GM19452 (cell line): ENCODE results near the gene ZNF232.
"Not testable (repeated sequence)": the region's sequence is repeated elsewhere in the genome, so short reads cannot be mapped to it uniquely, and the experiment has no call there.

Experiments used
- ATAC-seq: cut with Tn5 transposase; IDR thresholded peaks from one replicate; pipeline ENCODE4 v1.9.1; 2021; ENCODE audit not compliant: unreplicated experiment

Gene ZNF232

DNA sequence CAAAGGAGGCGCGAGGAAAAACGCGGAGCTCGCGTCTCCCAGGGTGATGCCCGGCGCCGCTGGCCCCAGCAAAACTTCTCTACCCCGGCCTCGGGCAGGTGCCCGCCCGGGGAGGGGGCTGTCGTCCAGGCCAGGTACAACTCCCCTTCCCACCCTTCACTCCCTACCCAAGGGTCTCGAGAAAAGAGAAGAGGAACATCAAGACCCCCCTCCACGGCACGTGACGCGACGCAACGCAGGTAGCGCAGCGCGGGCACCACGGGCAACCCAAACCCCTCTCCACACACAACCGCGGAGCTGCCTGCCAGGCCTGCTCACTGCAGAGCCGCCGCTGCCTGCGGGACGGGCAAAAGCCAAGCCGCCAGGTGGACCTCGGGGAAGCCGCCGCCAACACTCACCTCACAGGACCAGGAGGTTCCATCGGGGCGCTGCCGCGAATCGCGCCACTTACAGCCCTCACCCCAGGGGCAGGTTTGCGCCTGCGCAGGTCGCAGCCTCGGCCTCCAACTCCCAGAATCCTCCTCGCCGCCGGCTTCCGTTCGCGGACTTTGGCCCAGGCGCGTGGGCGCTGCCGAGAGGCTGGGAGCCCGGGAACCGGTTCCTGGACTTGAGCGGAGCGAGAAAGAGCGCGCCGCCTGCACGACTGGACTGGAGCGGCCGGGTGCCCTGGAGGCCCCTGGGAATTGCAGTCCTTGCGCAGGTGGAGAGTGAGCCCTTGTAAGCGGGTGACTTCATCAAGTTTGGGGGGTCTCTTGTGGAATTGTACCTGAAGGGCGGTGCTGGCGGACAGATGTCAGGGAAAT, at the start of gene ZNF232:
TSS of gene ZNF232 (minus strand) at position 477 of the 803 bp plus-strand sequence. CDS start at position 421, 56 bp downstream.
- ATAC-seq: peak; percentile 81

DNA sequence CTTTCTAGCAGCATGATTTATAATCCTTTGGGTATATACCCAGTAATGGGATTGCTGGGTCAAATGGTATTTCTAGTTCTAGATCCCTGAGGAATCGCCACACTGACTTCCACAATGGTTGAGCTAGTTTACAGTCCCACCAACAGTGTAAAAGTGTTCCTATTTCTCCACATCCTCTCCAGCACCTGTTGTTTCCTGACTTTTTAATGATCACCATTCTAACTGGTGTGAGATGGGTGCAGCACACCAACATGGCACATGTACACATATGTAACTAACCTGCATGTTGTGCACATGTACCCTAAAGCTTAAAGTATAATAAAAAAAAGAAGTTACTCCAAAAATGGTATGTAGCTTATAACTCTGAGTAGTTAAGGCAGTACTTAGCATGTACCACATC, 49.0 kb upstream of the ZNF232 start:
- not testable (repeated sequence) for ATAC-seq

DNA sequence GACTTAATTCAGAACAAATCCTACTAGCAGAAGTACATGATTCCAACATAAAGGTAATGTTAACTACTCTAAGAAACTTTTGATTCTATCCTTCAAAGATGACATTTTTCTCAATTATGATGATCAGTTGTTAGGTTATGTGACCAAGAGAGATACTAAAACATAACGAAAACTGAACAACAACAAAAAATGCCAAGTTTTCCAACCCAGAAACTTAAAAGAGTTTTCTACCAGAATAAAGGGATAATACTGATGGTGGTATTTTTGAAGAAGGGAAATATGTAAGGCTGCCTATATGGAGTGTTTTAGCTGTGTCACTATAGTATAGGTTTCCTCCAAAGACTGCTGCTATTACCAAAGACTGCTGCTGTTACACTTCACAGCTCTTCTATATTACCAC, 34.4 kb upstream of the ZNF232 start:
- ATAC-seq: not testable (repeated sequence)

DNA sequence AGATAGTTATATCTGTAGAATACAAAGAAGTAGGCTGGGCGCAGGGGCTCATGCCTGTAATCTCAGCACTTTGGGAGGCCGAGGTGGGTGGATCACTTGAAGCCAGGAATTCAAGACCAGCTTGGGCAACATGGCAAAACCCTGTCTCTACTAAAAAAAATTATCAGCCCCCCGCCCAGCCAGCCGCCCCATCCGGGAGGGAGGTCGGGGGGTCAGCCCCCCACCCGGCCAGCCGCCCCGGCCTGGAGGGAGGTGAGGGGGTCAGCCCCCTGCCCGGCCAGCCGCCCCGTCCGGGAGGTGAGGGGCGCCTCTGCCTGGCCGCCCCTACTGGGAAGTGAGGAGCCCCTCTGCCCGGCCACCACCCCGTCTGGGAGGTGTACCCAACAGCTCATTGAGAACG, 31.2 kb upstream of the ZNF232 start:
- ATAC-seq: not testable (repeated sequence)

DNA sequence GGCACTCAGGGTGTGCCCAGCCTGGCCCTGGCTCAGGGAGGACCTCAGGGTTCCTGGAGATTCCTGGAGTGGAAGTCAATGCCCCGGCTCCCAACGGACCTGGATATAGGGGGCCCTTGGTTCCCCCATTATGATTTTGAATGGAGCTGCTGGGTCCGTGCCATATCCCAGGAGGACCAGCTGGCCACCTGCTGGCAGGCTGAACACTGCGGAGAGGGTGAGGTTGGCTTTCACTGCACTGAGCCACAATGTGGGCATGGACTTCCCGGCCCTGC, 27.7 kb upstream of the ZNF232 start:
- no peak for ATAC-seq

DNA sequence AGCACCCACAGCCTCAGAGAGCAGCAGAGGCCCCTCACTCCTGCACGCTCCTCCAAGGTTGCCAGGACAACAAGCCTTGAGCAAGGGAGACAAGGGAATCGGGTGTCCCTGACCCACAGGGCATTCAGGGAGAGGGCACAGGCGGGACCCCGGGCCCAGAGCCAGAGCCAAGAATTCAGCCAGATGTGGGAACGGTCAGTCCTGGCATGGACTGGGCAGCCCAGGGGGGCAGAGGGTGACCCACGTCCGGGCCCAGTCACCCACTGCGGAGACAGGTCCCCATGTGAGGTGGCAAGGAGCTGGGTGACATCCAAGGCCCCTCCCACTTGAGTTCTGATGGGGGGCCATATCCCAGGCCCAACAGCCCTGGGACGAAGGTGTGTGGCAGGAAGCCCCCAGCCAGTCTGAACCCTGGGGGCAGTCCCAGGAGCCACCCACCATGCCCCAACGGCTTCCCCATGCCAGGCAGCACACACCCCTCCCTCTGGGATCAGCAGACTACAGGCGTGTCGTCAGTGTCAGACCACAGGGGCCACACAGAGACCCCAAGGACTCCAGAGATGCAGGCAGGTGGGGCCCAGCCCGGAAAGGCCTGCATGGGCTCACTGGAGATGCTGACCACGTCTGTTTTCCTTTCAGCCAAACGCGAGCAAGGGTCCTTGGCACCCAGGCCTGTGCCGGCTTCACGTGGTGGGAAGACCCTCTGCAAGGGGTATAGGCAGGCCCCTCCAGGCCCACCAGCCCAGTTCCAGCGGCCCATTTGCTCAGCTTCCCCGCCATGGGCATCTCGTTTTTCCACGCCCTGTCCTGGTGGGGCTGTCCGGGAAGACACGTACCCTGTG, 27.2 kb upstream of the ZNF232 start:
- ATAC-seq: no peak

DNA sequence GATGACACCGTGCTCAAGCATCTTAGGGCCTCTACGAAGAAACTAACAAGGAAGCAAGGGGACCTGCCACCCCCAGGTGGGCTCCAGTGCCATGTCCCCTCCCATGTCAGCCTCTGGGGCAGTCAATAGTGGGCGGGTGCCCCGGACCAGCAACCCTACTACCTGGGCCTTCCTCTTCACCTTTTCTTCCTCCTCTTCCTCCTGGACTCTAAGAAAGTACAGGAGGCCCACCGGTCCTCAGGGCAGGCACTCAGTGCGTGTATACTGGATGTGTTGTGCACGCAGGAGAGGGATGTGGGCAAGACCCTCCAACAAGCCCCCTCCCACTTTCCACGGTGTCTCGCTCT, 26.5 kb upstream of the ZNF232 start:
- not testable (repeated sequence) for ATAC-seq

DNA sequence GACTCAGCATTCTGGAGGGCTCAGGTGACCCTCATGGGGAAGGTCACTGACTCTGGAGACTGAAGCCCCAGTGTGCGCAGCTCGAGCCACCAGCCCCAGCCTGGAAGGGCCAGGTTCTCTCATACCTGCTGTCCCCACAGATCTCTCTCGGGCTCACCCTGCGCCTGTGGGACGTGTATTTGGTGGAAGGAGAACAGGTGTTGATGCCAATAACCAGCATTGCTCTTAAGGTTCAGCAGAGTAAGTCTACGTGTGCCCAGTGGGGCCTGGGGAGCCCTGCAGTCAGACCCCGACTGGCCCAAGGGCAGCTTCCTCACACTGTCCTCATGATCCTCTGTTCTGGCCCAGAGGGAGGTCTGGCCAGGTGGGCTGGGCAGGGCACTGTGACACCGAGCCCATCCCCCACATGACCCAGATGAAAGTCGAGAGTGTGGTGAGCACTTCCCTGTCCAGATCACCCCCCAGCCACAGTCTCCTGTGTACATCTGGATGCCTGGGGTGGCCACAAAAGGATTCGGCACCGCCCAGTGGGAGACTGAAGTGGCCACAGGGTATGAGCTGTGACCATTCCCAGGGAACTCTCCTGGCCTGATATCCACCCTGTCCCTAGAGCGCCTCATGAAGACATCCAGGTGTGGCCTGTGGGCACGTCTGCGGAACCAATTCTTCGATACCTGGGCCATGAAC, 26.0 kb upstream of the ZNF232 start:
- ATAC-seq: not testable (repeated sequence)

DNA sequence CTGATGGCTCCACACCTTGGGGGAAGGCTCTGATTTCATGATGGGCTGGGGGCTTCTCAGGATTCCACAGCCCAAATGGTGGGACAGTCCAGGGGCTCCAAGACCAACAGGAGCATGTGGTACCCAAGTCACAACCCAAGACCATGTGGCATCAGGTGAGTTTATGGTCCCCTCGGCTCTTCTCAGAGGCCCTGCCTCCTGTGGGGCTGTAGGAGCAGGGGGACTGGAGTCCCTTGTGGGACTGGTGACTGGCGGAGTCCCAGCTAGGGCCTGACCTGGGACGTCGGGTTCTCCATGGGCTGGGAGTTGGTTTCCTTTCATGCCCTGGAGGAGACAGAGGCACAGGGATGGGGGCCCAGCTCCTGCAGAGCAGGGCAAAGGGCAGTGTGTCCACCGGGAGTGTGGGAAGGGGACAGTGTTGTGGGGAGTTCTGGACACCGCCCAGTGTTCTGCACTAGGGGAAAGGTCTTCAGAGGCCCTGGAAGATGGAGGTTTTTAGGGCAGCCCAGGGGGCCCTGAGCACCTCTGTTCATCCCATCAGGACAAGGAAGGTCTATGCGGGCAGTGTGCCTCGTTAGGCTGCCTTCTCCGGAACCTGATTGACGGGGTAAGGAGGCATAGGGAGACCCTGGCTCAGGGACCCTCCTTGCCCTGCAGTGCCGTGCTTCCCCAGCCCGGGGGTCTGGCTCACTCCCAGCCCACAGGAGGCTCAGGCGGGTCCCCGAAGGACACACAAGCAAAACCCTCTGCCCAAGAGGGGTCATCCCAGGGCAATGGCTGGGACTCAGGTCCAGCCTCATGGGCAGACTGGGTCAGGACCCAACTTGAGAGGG, 25.1 kb upstream of the ZNF232 start:
- not testable (repeated sequence) for ATAC-seq

DNA sequence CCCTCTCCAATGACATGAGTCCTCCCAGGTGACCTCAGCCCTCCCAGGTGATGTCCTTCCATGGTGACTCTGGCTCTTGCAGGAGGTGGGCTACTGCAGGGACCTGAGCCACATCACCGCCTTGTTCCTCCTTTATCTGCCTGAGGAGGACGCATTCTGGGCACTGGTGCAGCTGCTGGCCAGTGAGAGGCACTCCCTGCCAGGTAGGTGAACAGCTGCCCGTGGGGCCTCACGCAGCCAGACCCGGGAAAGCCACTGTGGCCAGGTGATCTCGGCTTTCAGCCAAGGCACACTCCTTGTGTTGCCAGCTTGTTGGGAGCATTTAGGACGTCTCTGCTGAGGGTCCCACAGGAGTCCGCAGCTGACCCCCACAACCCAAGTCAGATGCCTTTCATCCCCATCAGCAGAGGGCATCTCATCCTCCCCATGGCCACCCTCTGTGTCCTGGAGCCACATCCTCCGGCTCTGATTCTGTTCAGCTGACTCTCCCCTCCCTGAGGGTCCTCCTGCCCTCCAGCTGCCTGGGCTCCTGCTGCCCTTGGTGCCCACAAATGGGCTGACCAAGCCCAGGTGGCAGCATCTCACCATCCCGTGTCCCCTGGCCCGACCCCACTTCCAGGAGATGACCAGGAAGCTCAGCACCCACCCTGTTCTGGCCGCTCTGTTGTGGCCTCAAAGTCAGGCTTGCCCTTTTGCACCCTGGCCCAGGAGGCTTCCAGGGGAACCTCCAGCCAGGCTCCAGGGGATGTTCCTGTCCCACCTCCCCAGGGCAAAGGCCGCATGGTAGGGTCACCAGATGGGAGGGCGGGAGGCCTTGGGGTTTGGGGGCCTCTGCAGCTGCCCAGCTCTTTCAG, 24.3 kb upstream of the ZNF232 start:
- ATAC-seq: no peak

DNA sequence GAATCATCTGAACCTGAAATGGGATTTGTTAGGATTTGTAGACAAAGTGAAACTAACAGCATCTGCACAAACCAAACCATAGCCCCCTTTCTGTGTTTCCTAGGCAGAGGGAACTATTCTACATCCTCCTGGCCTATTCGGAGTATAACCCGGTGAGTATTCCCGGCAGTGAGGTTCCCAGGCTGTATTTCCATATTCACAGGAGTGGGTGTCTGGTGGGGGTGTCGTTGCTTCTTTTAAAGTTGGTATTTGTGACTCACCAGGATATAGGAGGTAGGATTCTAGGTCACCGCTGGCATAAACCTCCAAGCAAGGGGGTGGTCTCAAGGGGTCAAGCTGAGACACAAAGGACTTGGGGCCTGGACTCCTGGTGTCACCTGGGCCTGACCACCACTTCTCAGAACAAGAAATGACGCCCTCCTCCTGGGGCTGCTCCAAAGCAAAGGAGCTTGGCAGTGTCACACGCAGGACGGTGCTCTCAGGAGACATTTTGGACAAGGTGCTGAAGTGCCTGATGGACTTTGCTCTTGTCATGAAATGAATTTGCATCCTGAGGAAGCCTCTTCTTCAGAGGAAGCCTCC, 23.5 kb upstream of the ZNF232 start:
- ATAC-seq: not testable (repeated sequence)

DNA sequence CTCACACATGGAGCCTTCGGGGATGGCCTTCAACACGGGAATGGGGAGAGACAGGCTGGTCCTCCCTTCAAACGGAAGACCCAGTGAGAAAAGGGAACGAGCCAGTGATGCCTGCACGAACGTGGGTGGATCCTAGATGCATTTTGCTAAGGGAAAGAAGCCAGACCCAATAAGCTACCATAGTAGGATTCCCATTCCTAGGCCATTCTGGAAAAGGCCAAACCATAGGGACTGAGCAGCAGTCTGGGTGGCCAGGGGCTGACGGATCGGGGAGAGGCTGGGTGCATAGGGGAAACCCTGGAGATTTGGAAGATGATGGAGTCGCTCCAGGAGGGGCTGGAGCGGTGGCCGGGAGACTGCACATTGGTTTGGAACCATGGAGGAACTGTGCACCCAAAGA, 22.9 kb upstream of the ZNF232 start:
- ATAC-seq: not testable (repeated sequence)

DNA sequence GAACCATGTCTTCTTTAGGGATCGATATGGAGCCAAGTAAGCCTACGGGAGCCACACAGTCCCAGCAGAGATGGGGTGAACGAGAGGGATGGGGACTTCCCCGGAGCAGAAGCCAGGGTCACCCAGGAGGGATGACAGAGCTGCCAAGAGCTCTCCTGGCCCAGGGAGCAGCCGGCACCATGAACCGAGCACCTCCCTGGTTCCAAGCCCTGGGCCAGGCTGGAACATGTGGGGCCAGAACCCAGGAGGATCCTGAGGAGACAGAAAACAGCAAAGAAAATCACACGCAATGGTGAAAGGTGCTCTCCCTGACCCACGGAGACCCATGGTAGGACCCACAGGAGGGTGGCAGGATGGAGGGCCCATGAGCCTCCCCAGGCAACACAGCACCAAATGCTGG, 22.3 kb upstream of the ZNF232 start:
- not testable (repeated sequence) for ATAC-seq

DNA sequence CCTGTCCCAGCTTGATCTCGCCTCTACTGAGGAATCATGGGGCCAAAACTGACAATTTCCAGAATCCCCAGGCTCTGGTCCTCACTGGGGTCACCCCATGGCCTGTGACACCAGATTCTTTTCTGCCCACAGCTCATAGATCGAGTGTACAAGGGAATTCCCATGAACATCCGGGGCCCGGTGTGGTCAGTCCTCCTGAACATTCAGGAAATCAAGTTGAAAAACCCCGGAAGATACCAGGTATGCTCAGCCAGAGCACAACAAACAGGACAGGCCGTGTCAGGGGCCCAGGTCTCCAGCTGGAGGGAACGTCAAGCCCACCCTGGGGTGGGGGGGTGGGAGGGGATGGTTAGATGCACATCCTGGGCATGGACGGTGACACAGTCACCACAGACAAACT, 21.6 kb upstream of the ZNF232 start:
- ATAC-seq: no peak

DNA sequence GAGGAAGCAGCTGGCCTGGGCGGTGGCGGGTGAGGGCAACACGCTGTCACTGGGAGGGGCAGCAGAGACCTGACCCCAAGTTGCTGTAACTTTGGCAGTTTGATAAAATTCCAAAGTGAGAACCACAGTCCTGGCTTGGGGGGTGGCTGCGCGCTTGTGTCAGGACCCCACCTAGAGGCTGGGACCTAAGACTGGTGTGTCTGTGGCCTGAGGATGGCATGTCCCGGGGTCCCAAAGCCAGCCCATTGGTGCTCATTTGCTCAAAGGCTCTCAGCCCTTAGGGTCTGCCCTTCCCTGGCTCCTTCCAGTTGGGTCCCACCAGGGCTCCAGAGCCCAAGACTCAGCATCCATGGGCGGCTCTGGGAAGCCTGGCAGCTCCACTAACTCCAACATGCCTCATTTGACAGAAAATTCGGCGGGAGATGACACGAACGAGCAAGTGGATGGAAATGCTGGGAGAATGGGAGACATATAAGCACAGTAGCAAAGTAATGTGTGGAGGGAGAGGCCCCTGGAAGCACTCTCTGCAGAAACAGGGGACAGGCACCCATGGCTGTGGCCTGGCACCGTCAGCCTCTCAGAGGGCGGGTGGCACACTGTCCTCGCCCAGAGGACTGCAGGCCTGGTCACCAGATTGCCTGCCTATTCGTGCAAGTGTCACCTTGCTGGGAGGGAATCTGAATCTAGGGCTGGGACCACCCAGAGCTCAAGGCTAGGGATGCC, 21.0 kb upstream of the ZNF232 start:
- not testable (repeated sequence) for ATAC-seq

DNA sequence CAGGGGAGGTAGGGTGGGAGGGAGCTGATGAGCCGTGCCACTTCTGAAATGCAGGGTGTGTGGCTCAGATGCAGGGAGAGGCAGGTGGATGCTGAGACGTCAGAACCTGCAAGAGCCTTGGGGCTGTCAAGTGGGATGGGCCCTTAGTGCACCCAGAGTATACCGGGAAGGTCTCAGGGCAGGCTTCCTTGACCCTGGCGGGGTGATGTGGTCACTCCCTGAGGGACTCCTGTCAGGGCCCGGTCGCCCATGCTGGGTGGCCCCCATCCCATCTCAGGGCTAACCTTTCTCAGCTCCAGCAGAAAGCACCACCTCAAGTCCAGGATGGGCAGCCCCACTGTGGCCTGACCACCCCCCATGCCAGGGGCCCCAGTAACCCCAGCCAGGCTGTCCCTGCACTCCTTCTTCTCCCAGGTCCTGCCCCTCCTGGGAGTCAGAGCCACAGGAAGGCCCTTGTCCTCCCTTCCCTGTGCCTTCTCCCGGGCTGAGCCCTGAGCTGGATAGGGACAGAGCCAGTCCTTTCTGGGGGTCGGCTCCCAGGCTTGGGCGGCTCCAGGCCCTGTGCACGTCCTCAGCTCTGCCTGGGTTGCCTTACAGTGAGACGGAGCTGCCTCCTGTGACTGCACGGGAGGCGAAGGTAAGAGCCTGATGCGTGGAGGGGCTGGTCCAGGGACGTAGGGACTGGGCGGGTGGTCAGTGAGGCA, 20.3 kb upstream of the ZNF232 start:
- ATAC-seq: not testable (repeated sequence)

DNA sequence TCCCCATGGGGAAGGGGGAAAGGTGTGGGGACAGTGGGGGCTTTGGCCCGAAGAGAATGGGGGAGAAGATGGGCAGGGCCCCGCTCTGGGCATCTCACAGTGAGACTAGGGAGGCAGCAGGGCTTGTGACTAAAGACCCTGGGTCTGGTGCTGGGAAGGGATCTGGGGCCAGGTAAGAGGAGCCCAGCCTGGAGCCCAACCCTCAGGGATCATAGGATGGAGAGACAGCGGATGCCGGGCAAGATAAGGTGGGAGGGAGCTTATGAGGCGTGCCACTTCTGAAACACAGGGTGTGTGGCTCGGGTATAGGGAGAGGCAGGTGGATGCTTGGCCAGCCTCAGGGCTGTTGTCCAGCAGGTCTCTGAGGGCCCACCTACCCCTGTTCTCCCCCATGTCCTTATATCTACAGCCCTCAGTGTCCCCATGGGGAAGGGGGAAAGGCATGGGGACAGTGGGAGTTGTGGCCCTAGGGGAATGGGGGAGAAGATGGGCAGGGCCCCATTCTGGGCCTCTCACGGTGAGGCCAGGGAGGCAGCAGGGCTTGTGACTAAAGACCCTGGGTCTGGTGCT, 19.6 kb upstream of the ZNF232 start:
- no peak for ATAC-seq

DNA sequence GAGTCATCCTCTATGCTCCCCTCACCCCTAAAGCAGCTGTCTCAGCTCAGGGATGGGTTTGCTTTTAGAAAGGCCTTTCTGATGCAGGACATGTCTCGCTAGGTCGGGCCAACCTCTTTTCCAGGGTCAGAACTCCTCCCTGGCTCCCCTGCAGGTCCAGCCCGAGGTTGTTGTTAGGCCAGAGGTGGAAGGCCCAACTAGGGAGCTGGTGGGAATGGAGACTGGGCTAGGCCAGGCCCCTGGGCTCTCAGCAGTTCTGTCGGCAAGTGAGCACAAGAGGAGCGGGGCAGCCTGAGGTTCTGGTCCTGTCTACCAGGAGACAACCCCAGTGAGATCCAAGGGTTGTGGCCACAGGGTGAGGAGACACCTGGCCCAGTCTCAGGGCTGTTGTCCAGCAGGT, 19.0 kb upstream of the ZNF232 start:
- not testable (repeated sequence) for ATAC-seq
